HEK293 (cell line): ENCODE measurements around the gene BMP6.

ENCODE experiments used
- BCL11A ChIP-seq: fragments of 450-650 bp; formaldehyde crosslinking; IDR thresholded peaks from 2 replicates; pipeline ENCODE4 v1.5.1; 2016; ENCODE audit warnings: low read depth, missing biosample characterization, missing genetic modification characterization
- KLF1 ChIP-seq: fragments of 450-650 bp; formaldehyde crosslinking; IDR thresholded peaks from 2 replicates; pipeline ENCODE4 v1.5.1; 2016; ENCODE audit warnings: missing biosample characterization, missing genetic modification characterization
- KLF16 ChIP-seq: fragments of 450-650 bp; formaldehyde crosslinking; IDR thresholded peaks from 2 replicates; pipeline ENCODE4 v1.5.1; 2017; ENCODE audit warnings: missing biosample characterization, missing genetic modification characterization
- SCRT2 ChIP-seq: fragments of 450-650 bp; formaldehyde crosslinking; IDR thresholded peaks from 2 replicates; pipeline ENCODE4 v1.5.1; 2016; ENCODE audit warnings: missing biosample characterization, missing genetic modification characterization
- SP2 ChIP-seq: fragments of 450-650 bp; formaldehyde crosslinking; IDR thresholded peaks from 2 replicates; pipeline ENCODE4 v1.5.1; 2016; ENCODE audit warnings: missing biosample characterization, missing genetic modification characterization
- ZFP41 ChIP-seq: fragments of 450-650 bp; formaldehyde crosslinking; IDR thresholded peaks from 2 replicates; pipeline ENCODE4 v1.5.1; 2016; ENCODE audit warnings: missing biosample characterization, missing genetic modification characterization, borderline replicate concordance
- ZNF280D ChIP-seq: fragments of 450-650 bp; formaldehyde crosslinking; IDR thresholded peaks from 2 replicates; pipeline ENCODE4 v1.5.1; 2016; ENCODE audit warnings: missing biosample characterization, missing genetic modification characterization
- ZNF324 ChIP-seq: fragments of 450-650 bp; formaldehyde crosslinking; IDR thresholded peaks from 2 replicates; pipeline ENCODE4 v1.5.1; 2016; ENCODE audit warnings: missing biosample characterization, missing genetic modification characterization
- ZNF423 ChIP-seq: fragments of 450-650 bp; formaldehyde crosslinking; IDR thresholded peaks from 2 replicates; pipeline ENCODE4 v1.5.1; 2016; ENCODE audit warnings: missing biosample characterization, missing genetic modification characterization
- ZNF433 ChIP-seq: fragments of 450-650 bp; formaldehyde crosslinking; IDR thresholded peaks from 2 replicates; pipeline ENCODE4 v1.5.1; 2016; ENCODE audit warnings: missing biosample characterization, missing genetic modification characterization, low read depth
- ZNF585B ChIP-seq: fragments of 450-650 bp; formaldehyde crosslinking; IDR thresholded peaks from 2 replicates; pipeline ENCODE4 v1.5.1; 2016; ENCODE audit warnings: missing biosample characterization, missing genetic modification characterization
- ZNF596 ChIP-seq: fragments of 450-650 bp; IDR thresholded peaks from 2 replicates; pipeline ENCODE4 v1.5.0; 2018; ENCODE audit warnings: missing biosample characterization, mild to moderate bottlenecking, missing genetic modification characterization, moderate library complexity
- ZNF626 ChIP-seq: fragments of 450-650 bp; sonication (Bioruptor Pico); formaldehyde crosslinking; IDR thresholded peaks from 2 replicates; pipeline ENCODE4 v1.5.1; 2018; ENCODE audit warnings: missing biosample characterization, missing genetic modification characterization, inconsistent platforms
- ZNF664 ChIP-seq: fragments of 450-650 bp; formaldehyde crosslinking; IDR thresholded peaks from 2 replicates; pipeline ENCODE4 v1.5.1; 2016; ENCODE audit warnings: missing biosample characterization, missing genetic modification characterization
- ZNF76 ChIP-seq: fragments of 450-650 bp; formaldehyde crosslinking; IDR thresholded peaks from 2 replicates; pipeline ENCODE4; 2016; ENCODE audit warnings: low read depth, missing biosample characterization, missing genetic modification characterization, borderline replicate concordance
- ZNF777 ChIP-seq: fragments of 450-650 bp; formaldehyde crosslinking; IDR thresholded peaks from 2 replicates; pipeline ENCODE4 v1.5.1; 2017; ENCODE audit warnings: missing biosample characterization, missing genetic modification characterization, borderline replicate concordance
- ZNF830 ChIP-seq: fragments of 450-650 bp; IDR thresholded peaks from 2 replicates; pipeline ENCODE4 v1.5.0; 2018; ENCODE audit warnings: missing biosample characterization, missing genetic modification characterization, low read depth, mild to moderate bottlenecking, moderate library complexity
- ZSCAN18 ChIP-seq: fragments of 450-650 bp; formaldehyde crosslinking; IDR thresholded peaks from 2 replicates; pipeline ENCODE4 v1.5.1; 2016; ENCODE audit warnings: missing biosample characterization, missing genetic modification characterization
- TF ChIP-seq, protein P1 (sequence below): fragments of 450-650 bp; formaldehyde crosslinking; IDR thresholded peaks from 2 replicates; pipeline ENCODE4 v1.5.1; 2017; ENCODE audit warnings: missing biosample characterization, mild to moderate bottlenecking, missing genetic modification characterization, moderate library complexity
- TF ChIP-seq, protein P2 (sequence below): fragments of 450-650 bp; formaldehyde crosslinking; IDR thresholded peaks from 2 replicates; pipeline ENCODE4 v1.5.1; 2016; ENCODE audit warnings: missing biosample characterization, missing genetic modification characterization
- TF ChIP-seq, protein P3 (sequence below): fragments of 450-650 bp; formaldehyde crosslinking; IDR thresholded peaks from 2 replicates; pipeline ENCODE4 v1.5.1; 2016; ENCODE audit warnings: missing biosample characterization, missing genetic modification characterization, low read depth
- TF ChIP-seq, protein P4 (sequence below): fragments of 450-650 bp; formaldehyde crosslinking; IDR thresholded peaks from 2 replicates; pipeline ENCODE4 v1.5.1; 2017; ENCODE audit warnings: missing biosample characterization, missing genetic modification characterization

The BMP6 gene

GRCh38 chr6:7909323-7910276 is 183.7 kb downstream of the BMP6 start (continued):
- TF ChIP-seq ZNF626 (tag by site-specific recombination) (no peak), ZNF585B (no peak), ZNF664 (tag by site-specific recombination) (no peak), KLF1 (tag by site-specific recombination) (peak; percentile 48), ZNF830 (tag by site-specific recombination) (no peak), ZNF433 (tag by site-specific recombination) (no peak), KLF16 (tag by site-specific recombination) (no peak; the same call in 1 of the 2 replicates), ZSCAN18 (tag by site-specific recombination) (no peak), ZNF777 (tag by site-specific recombination) (no peak), ZNF280D (no peak), ZNF76 (tag by site-specific recombination) (peak; percentile 87), ZNF596 (tag by site-specific recombination) (no peak), ZNF324 (tag by site-specific recombination) (0 out of 2 replicates have a peak, but pooled peaks have one; percentile 21), BCL11A (tag by site-specific recombination) (no peak), SP2 (peak; percentile 87), ZFP41 (tag by site-specific recombination) (no peak), ZNF423 (tag by site-specific recombination) (no peak), SCRT2 (tag by site-specific recombination) (peak; percentile 79; the same call in 1 of the 2 replicates)
- TF ChIP-seq, protein P1, sequence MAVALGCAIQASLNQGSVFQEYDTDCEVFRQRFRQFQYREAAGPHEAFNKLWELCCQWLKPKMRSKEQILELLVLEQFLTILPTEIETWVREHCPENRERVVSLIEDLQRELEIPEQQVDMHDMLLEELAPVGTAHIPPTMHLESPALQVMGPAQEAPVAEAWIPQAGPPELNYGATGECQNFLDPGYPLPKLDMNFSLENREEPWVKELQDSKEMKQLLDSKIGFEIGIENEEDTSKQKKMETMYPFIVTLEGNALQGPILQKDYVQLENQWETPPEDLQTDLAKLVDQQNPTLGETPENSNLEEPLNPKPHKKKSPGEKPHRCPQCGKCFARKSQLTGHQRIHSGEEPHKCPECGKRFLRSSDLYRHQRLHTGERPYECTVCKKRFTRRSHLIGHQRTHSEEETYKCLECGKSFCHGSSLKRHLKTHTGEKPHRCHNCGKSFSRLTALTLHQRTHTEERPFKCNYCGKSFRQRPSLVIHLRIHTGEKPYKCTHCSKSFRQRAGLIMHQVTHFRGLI (tag by site-specific recombination) = 0 out of 2 replicates have a peak, but pooled peaks have one; percentile 22
- TF ChIP-seq, protein P2, sequence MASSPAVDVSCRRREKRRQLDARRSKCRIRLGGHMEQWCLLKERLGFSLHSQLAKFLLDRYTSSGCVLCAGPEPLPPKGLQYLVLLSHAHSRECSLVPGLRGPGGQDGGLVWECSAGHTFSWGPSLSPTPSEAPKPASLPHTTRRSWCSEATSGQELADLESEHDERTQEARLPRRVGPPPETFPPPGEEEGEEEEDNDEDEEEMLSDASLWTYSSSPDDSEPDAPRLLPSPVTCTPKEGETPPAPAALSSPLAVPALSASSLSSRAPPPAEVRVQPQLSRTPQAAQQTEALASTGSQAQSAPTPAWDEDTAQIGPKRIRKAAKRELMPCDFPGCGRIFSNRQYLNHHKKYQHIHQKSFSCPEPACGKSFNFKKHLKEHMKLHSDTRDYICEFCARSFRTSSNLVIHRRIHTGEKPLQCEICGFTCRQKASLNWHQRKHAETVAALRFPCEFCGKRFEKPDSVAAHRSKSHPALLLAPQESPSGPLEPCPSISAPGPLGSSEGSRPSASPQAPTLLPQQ (tag by site-specific recombination) = 0 out of 2 replicates have a peak, but pooled peaks have one; percentile 44
- TF ChIP-seq, protein P3, sequence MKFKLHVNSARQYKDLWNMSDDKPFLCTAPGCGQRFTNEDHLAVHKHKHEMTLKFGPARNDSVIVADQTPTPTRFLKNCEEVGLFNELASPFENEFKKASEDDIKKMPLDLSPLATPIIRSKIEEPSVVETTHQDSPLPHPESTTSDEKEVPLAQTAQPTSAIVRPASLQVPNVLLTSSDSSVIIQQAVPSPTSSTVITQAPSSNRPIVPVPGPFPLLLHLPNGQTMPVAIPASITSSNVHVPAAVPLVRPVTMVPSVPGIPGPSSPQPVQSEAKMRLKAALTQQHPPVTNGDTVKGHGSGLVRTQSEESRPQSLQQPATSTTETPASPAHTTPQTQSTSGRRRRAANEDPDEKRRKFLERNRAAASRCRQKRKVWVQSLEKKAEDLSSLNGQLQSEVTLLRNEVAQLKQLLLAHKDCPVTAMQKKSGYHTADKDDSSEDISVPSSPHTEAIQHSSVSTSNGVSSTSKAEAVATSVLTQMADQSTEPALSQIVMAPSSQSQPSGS (tag by site-specific recombination) = no peak
- TF ChIP-seq, protein P4, sequence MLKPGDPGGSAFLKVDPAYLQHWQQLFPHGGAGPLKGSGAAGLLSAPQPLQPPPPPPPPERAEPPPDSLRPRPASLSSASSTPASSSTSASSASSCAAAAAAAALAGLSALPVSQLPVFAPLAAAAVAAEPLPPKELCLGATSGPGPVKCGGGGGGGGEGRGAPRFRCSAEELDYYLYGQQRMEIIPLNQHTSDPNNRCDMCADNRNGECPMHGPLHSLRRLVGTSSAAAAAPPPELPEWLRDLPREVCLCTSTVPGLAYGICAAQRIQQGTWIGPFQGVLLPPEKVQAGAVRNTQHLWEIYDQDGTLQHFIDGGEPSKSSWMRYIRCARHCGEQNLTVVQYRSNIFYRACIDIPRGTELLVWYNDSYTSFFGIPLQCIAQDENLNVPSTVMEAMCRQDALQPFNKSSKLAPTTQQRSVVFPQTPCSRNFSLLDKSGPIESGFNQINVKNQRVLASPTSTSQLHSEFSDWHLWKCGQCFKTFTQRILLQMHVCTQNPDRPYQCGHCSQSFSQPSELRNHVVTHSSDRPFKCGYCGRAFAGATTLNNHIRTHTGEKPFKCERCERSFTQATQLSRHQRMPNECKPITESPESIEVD = no peak
